ENCODE results near the gene SERINC5. TPM values are rescaled to one million over a fixed set of nuclear protein-coding genes. Genes with fewer than 3 reads are reported as not detected.

SERINC5 gene
- 10 to 100 TPM in 3 of 4 donors, 1 to 10 TPM in 1; 9.7 to 21.7 (median 17.3) TPM for total RNA-seq

GRCh38 chr5:80255811-80256712, at the start of gene SERINC5:
Gene SERINC5, minus strand, starts transcription at chr5:80256048. Its CDS starts 126 bp downstream, at chr5:80255922.
- TF ChIP-seq, protein P1, sequence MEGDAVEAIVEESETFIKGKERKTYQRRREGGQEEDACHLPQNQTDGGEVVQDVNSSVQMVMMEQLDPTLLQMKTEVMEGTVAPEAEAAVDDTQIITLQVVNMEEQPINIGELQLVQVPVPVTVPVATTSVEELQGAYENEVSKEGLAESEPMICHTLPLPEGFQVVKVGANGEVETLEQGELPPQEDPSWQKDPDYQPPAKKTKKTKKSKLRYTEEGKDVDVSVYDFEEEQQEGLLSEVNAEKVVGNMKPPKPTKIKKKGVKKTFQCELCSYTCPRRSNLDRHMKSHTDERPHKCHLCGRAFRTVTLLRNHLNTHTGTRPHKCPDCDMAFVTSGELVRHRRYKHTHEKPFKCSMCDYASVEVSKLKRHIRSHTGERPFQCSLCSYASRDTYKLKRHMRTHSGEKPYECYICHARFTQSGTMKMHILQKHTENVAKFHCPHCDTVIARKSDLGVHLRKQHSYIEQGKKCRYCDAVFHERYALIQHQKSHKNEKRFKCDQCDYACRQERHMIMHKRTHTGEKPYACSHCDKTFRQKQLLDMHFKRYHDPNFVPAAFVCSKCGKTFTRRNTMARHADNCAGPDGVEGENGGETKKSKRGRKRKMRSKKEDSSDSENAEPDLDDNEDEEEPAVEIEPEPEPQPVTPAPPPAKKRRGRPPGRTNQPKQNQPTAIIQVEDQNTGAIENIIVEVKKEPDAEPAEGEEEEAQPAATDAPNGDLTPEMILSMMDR (IDR thresholded peaks at IDR 0.05; ENCODE audit: low read depth) = no peak

- TF ChIP-seq, protein P1 (IDR thresholded peaks at IDR 0.05; ENCODE audit: low read depth) = no peak
Measured at GRCh38 chr5:80302636-80303035, 46.8 kb upstream of the SERINC5 start.

GRCh38 chr5:80300125-80300524, 44.3 kb upstream of the SERINC5 start:
- TF ChIP-seq, protein P1 (IDR thresholded peaks at IDR 0.05; ENCODE audit: low read depth) = no peak

- TF ChIP-seq, protein P1 (IDR thresholded peaks at IDR 0.05; ENCODE audit: low read depth) = no peak
Measured at GRCh38 chr5:80299601-80300000, 43.8 kb upstream of the SERINC5 start.

GRCh38 chr5:80296121-80296520, 40.3 kb upstream of the SERINC5 start:
- TF ChIP-seq, protein P1 (IDR thresholded peaks at IDR 0.05; ENCODE audit: low read depth) = no peak

DNA sequence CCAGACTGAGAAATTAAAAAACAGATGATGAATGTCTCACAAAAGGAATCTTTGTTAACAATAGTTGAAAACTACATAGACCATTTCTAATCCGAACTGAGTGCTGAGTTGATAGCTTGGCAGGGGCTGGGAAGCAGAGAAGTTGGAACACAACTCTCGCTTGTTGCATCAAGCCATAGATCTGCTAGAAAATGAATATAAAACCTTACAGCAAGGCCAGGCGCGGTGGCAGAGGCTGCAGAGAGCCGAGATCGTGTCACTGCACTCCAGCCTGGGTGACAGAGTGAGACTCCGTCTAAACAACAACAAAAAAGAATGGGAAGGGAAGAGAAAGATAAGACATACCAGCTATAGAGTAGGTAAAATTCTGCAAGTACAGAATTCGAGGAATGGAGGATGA, 35.9 kb upstream of the SERINC5 start:
- TF ChIP-seq, protein P1 (IDR thresholded peaks at IDR 0.05; ENCODE audit: low read depth) = no peak

- TF ChIP-seq, protein P1 (IDR thresholded peaks at IDR 0.05; ENCODE audit: low read depth) = no peak
Measured at GRCh38 chr5:80289320-80289719, 33.5 kb upstream of the SERINC5 start.

All from subcutaneous adipose tissue (tissue), 4 donors.